ENCODE measurements around the gene TEX38. TPM values are rescaled to one million over a fixed set of nuclear protein-coding genes. Genes with fewer than 3 reads are reported as not detected.

TEX38 gene
- total RNA-seq, 1 donor from 2014 or later = not detected

DNA sequence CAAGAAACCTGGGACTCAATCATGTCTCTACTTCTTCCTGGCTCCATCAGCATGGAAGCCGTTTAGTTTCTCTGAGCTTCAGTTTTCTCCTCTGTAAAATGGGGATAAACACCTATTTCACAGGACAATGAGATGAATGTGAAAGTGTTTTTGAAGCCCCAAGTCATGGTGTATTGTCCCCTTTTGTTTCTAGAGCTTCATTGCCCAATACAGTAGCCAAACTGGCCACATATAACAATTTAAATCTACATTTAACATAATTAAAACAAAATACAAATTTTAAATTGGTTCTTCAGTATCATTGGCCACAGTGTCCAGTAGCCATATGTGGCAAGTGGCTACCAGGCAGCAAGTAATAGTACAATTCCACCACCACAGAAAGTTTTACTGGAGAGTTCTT lies 49.5 kb downstream of the TEX38 start:
- Mint-ChIP-seq H3K27me3 (peaks cover 8% of the 10 kb centered on the region), H3K4me3 (no peak overlapping the region), H3K9me3 (no peaks in the 10 kb centered on the region), H3K36me3 (peaks cover 3% of the 10 kb centered on the region), H3K27ac (no peak overlapping the region), H3K4me1 (ENCODE audit: unreplicated experiment) (peaks cover 27% of the 10 kb centered on the region)
- DNase-seq (ENCODE audit: extremely low spot score, unreplicated experiment) = no peak
- TF ChIP-seq, protein P1, sequence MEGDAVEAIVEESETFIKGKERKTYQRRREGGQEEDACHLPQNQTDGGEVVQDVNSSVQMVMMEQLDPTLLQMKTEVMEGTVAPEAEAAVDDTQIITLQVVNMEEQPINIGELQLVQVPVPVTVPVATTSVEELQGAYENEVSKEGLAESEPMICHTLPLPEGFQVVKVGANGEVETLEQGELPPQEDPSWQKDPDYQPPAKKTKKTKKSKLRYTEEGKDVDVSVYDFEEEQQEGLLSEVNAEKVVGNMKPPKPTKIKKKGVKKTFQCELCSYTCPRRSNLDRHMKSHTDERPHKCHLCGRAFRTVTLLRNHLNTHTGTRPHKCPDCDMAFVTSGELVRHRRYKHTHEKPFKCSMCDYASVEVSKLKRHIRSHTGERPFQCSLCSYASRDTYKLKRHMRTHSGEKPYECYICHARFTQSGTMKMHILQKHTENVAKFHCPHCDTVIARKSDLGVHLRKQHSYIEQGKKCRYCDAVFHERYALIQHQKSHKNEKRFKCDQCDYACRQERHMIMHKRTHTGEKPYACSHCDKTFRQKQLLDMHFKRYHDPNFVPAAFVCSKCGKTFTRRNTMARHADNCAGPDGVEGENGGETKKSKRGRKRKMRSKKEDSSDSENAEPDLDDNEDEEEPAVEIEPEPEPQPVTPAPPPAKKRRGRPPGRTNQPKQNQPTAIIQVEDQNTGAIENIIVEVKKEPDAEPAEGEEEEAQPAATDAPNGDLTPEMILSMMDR (conservative IDR thresholded peaks at IDR 0.05) = no peak

GRCh38 chr1:46721686-46722205 lies 50.1 kb downstream of the TEX38 start:
- Mint-ChIP-seq H3K4me1 (ENCODE audit: unreplicated experiment) (peaks cover 22% of the 10 kb centered on the region), H3K9me3 (no peaks in the 10 kb centered on the region), H3K27me3 (peaks cover 8% of the 10 kb centered on the region), H3K4me3 (no peak overlapping the region), H3K36me3 (no peaks in the 10 kb centered on the region), H3K27ac (peak overlapping the region; percentile 9)
- TF ChIP-seq, protein P1 (conservative IDR thresholded peaks at IDR 0.05) = no peak
- no peak for DNase-seq (ENCODE audit: extremely low spot score, unreplicated experiment)

Other genes starting within 250 kb of the TEX38 start
- gene DMBX1, start 182.0 kb upstream of the TEX38 start, total RNA-seq (ENCODE audit: low replicate concordance) = 0.10 TPM in 1 of 2 replicates, not detected in the other
- gene KNCN, start 120.2 kb upstream of the TEX38 start, total RNA-seq (ENCODE audit: low replicate concordance) = not detected in 2 replicates
- gene MKNK1, start 67.6 kb upstream of the TEX38 start, total RNA-seq (ENCODE audit: low replicate concordance) = 29.4 and 39.7 TPM in 2 replicates
- 5.7 and 6.8 TPM in 2 replicates for gene MOB3C, start 55.0 kb upstream of the TEX38 start, total RNA-seq (ENCODE audit: low replicate concordance)
- gene ATPAF1, start 3.5 kb upstream of the TEX38 start, total RNA-seq (ENCODE audit: low replicate concordance) = 45.9 and 55.7 TPM in 2 replicates
- 64.6 and 101 TPM in 2 replicates for gene EFCAB14, start 47.3 kb downstream of the TEX38 start, total RNA-seq (ENCODE audit: low replicate concordance)
- 25.7 and 28.9 TPM in 2 replicates for gene CYP4B1, start 127.2 kb downstream of the TEX38 start, total RNA-seq (ENCODE audit: low replicate concordance)